GM21717 (cell line): ENCODE results near the gene STAM.

Source experiments
- ATAC-seq: cut with Tn5 transposase; IDR thresholded peaks from one replicate; pipeline ENCODE4 v1.9.1; 2021; ENCODE audit warnings: mild to moderate bottlenecking, moderate library complexity; ENCODE audit not compliant: unreplicated experiment

STAM gene

GRCh38 chr10:17758200-17758599 lies 114.2 kb downstream of the STAM start:
- ATAC-seq: no peak

- ATAC-seq: no peak
Observed at GRCh38 chr10:17758896-17759295, 114.9 kb downstream of the STAM start.

- ATAC-seq: no peak
Observed at GRCh38 chr10:17764142-17764541, 120.2 kb downstream of the STAM start.

- ATAC-seq: no peak
Observed at GRCh38 chr10:17765602-17766001, 121.7 kb downstream of the STAM start.
